ENCODE data around the gene PLCE1. TPM values are rescaled to one million over a fixed set of nuclear protein-coding genes. Genes with fewer than 3 reads are reported as not detected.

PLCE1 gene
- total RNA-seq, 1 donor from 2014 or later = 3.3 TPM

GRCh38 chr10:94012834-94013233 lies 19.1 kb downstream of the PLCE1 start:
- no peak for DNase-seq
- ATAC-seq (ENCODE audit: poor library complexity) = no peak
- intact Hi-C loops (cut with DNase I) = no loop called here

- DNase-seq = no peak
- no peak for ATAC-seq (ENCODE audit: poor library complexity)
- intact Hi-C loops (cut with DNase I) = no loop called here
These were observed 19.6 kb downstream of the PLCE1 start for GRCh38 chr10:94013331-94013760.

GRCh38 chr10:94014304-94014703 lies 20.6 kb downstream of the PLCE1 start:
- DNase-seq (no peak), ATAC-seq (ENCODE audit: poor library complexity) (no peak)
- intact Hi-C loops (cut with DNase I) = no loop called here

- DNase-seq (no peak), ATAC-seq (ENCODE audit: poor library complexity) (no peak)
- intact Hi-C loops (cut with DNase I) = no loop called here
These were observed 23.3 kb downstream of the PLCE1 start for GRCh38 chr10:94016727-94017714.

GRCh38 chr10:94018107-94018506 lies 24.4 kb downstream of the PLCE1 start:
- no peak for ATAC-seq (ENCODE audit: poor library complexity)
- intact Hi-C loops (cut with DNase I) = no loop called here
- DNase-seq = no peak

- ATAC-seq (ENCODE audit: poor library complexity) = no peak
- intact Hi-C loops (cut with DNase I) = no loop called here
- no peak for DNase-seq
These were observed 30.2 kb downstream of the PLCE1 start for GRCh38 chr10:94023906-94024305.

GRCh38 chr10:94024407-94024806 lies 30.7 kb downstream of the PLCE1 start:
- no peak for ATAC-seq (ENCODE audit: poor library complexity)
- DNase-seq = no peak
- intact Hi-C loops (cut with DNase I) = no loop called here

GRCh38 chr10:94025806-94026205 lies 32.1 kb downstream of the PLCE1 start:
- no peak for DNase-seq
- no peak for ATAC-seq (ENCODE audit: poor library complexity)
- intact Hi-C loops (cut with DNase I) = no loop called here

GRCh38 chr10:94027197-94027596 lies 33.5 kb downstream of the PLCE1 start:
- ATAC-seq (ENCODE audit: poor library complexity) (no peak), DNase-seq (no peak)

GRCh38 chr10:94029955-94030354 lies 36.2 kb downstream of the PLCE1 start:
- intact Hi-C loops (cut with DNase I) = no loop called here
- no peak for ATAC-seq (ENCODE audit: poor library complexity)
- no peak for DNase-seq

More at GRCh38 chr10:94027197-94027596, 33.5 kb downstream of the PLCE1 start:
- intact Hi-C loops (cut with DNase I) = no loop called here

GRCh38 chr10:94035982-94036765 lies 42.4 kb downstream of the PLCE1 start:
- ATAC-seq (ENCODE audit: poor library complexity) = no peak
- intact Hi-C loops (cut with DNase I) = no loop called here
- DNase-seq = no peak

GRCh38 chr10:94036766-94037033 lies 43.0 kb downstream of the PLCE1 start:
- DNase-seq = no peak
- intact Hi-C loops (cut with DNase I) = no loop called here
- ATAC-seq (ENCODE audit: poor library complexity) = no peak

GRCh38 chr10:94037286-94037685 lies 43.6 kb downstream of the PLCE1 start:
- DNase-seq (no peak), ATAC-seq (ENCODE audit: poor library complexity) (no peak)
- intact Hi-C loops (cut with DNase I) = no loop called here

- intact Hi-C loops (cut with DNase I) = no loop called here
- ATAC-seq (ENCODE audit: poor library complexity) (no peak), DNase-seq (no peak)
These were observed 44.3 kb downstream of the PLCE1 start for GRCh38 chr10:94038024-94038423.

- intact Hi-C loops (cut with DNase I) = no loop called here
- DNase-seq = no peak
- no peak for ATAC-seq (ENCODE audit: poor library complexity)
These were observed 47.5 kb downstream of the PLCE1 start for GRCh38 chr10:94041206-94041605.

GRCh38 chr10:94042001-94042833 lies 48.5 kb downstream of the PLCE1 start:
- intact Hi-C loops (cut with DNase I) = no loop called here
- no peak for ATAC-seq (ENCODE audit: poor library complexity)

GRCh38 chr10:94042834-94043175 lies 49.1 kb downstream of the PLCE1 start:
- intact Hi-C loops (cut with DNase I) = no loop called here

More at GRCh38 chr10:94042001-94042833, 48.5 kb downstream of the PLCE1 start:
- DNase-seq = no peak

More at GRCh38 chr10:94042834-94043175, 49.1 kb downstream of the PLCE1 start:
- DNase-seq = no peak
- no peak for ATAC-seq (ENCODE audit: poor library complexity)

Measured in Right ventricle myocardium superior (tissue), 1 donor.